ENCODE measurements around the gene GID8. TPM values are rescaled to one million over a fixed set of nuclear protein-coding genes. Genes with fewer than 3 reads are reported as not detected.

Gene GID8
- polyA plus RNA-seq (2011; rRNA removed) = 24.5 and 25.0 TPM in 2 replicates
- polyA plus RNA-seq (2012; cell fraction: cytosol; rRNA removed) = 15.3 and 16.0 TPM in 2 replicates
- 13.1 and 19.2 TPM in 2 replicates for polyA plus RNA-seq (2012; cell fraction: nucleus; rRNA removed)
- 18.6 to 19.2 TPM (median 19.0 TPM) in 3 replicates for polyA plus RNA-seq (2017; fragmentation: RNase III; extraction: RNeasy Plus Mini Kit Qiagen cat#74134 plus additional on column Dnase treatment)
- 21.9 and 24.0 TPM in 2 replicates for polyA minus RNA-seq (2011; rRNA and poly(A)+ RNA removed)

DNA sequence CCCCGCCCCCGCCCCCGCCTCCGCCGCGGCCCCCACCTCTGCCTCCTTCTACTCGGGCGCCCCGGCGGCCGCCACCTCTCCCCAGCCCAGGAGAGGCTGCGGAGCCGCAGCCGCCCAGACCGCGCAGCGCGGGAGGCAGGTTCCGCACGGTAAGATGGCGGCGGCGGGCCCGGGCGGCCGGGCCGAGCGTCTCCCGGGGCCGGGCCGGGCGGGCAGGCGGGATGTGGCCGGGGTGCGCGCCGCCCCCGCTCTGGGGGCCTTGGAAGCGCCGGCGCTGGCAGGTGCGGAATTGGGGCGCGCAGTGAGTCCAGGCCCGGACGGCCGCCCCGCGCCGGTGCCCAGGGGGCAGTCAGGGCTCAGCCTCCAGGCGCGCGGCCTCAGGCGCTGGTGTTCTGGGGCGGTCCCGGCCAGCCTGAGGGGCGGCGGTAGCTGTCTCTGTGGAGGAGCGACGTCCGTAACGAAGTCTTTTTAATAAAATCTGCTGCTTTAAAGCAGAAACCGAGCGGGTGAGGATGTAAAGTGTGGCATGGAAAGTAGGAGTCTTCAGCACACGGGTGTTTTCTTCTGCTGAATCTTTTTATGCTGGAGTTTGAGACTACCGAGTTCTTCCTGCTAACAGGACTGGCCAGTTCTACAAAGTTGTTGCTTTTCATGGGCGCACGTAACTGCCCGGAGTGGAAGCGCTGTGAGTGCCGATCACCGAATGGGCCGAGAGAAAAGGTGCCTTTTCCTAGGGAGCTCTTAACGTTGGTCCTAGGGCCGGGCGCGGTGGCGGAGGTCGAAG is at the start of gene GID8:
Gene GID8, plus strand, starts transcription at position 43 of the 784 bp plus-strand sequence. CDS start 3,356 bp downstream, outside the sequence.
- ATAC-seq (peak; percentile 57 to 79), DNase-seq (ENCODE audit: low read depth in 1 of 2, low spot score in 1 of 2) (peak; percentile 37 to 38), FAIRE-seq (no peak)
- TF ChIP-seq, protein P1, sequence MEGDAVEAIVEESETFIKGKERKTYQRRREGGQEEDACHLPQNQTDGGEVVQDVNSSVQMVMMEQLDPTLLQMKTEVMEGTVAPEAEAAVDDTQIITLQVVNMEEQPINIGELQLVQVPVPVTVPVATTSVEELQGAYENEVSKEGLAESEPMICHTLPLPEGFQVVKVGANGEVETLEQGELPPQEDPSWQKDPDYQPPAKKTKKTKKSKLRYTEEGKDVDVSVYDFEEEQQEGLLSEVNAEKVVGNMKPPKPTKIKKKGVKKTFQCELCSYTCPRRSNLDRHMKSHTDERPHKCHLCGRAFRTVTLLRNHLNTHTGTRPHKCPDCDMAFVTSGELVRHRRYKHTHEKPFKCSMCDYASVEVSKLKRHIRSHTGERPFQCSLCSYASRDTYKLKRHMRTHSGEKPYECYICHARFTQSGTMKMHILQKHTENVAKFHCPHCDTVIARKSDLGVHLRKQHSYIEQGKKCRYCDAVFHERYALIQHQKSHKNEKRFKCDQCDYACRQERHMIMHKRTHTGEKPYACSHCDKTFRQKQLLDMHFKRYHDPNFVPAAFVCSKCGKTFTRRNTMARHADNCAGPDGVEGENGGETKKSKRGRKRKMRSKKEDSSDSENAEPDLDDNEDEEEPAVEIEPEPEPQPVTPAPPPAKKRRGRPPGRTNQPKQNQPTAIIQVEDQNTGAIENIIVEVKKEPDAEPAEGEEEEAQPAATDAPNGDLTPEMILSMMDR (IDR thresholded peaks at IDR 0.05) = 0 out of 3 replicates have a peak, but pooled peaks have one; percentile 8
- TF ChIP-seq, protein P2, sequence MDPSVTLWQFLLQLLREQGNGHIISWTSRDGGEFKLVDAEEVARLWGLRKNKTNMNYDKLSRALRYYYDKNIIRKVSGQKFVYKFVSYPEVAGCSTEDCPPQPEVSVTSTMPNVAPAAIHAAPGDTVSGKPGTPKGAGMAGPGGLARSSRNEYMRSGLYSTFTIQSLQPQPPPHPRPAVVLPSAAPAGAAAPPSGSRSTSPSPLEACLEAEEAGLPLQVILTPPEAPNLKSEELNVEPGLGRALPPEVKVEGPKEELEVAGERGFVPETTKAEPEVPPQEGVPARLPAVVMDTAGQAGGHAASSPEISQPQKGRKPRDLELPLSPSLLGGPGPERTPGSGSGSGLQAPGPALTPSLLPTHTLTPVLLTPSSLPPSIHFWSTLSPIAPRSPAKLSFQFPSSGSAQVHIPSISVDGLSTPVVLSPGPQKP (IDR thresholded peaks at IDR 0.05; ENCODE audit: low read depth, low read length) = no peak
- no peak for TF ChIP-seq FOXS1 (CRISPR knock-in tag; IDR thresholded peaks at IDR 0.05)
- peak in 1 of 2 experiments; percentile 75; a peak in 2 of 5 replicates for TF ChIP-seq JUN (IDR thresholded peaks at IDR 0.05)
- TF ChIP-seq GATA3 (IDR thresholded peaks at IDR 0.05; ENCODE audit: borderline replicate concordance) = peak; percentile 7; the same call in 1 of the 2 replicates
- no peak for TF ChIP-seq FOSB (CRISPR knock-in tag; IDR thresholded peaks at IDR 0.05)
- no peak for TF ChIP-seq RFX5 (IDR thresholded peaks at IDR 0.05)
- TF ChIP-seq PHF8 (IDR thresholded peaks at IDR 0.05; ENCODE audit: borderline replicate concordance, low read depth) = peak; percentile 41; the same call in 1 of the 2 replicates
- peak within 1 kb of the TSS; percentile 68 for H3K4me3 ChIP-seq
- ChIA-PET CTCF (interaction anchor here (0.9 to 2.8 kb wide), 7 partner anchors 12 to 71 kb away, joined by 3 to 14 read pairs (median 4); partner anchors contain the start of gene DIDO1), POLR2A (interaction anchor here (0.7 to 1.7 kb wide), 5 partner anchors 10 to 63 kb away, joined by 3 to 12 read pairs (median 4); partner anchors contain the start of gene DIDO1)
- H3K4me2 ChIP-seq = peak within 1 kb of the TSS; percentile 86
- H3K9me3 ChIP-seq = no peaks in the 10 kb centered on the region
- peak within 1 kb of the TSS; percentile 91 to 94 for H3K27ac ChIP-seq
- peaks cover 28% of the 10 kb centered on the region for H3K4me1 ChIP-seq
- WGBS (ENCODE audit: missing lambda C conversion rate) = 2% methylated on average over 24 of the region's 79 CpGs

GRCh38 chr20:62888406-62888805 is 49.5 kb upstream of the GID8 start:
- FAIRE-seq = no peak
- CTCF ChIA-PET = interaction anchor here (0.6 to 12.2 kb wide), 8 partner anchors 12 to 627 kb away, joined by 3 to 123 read pairs (median 4); no protein-coding TSS in a partner anchor
- no peaks in the 10 kb centered on the region for H3K9me3 ChIP-seq
- POLR2A ChIA-PET = no interaction called here
- no peak overlapping the region for H3K4me2 ChIP-seq
- H3K4me1 ChIP-seq = no peaks in the 10 kb centered on the region
- no peak for ATAC-seq
- no peak overlapping the region for H3K27ac ChIP-seq
- H3K4me3 ChIP-seq = no peak overlapping the region
- TF ChIP-seq ATOH8 (CRISPR knock-in tag; IDR thresholded peaks at IDR 0.05; ENCODE audit: low read depth) (no peak), FOXS1 (CRISPR knock-in tag; IDR thresholded peaks at IDR 0.05) (no peak), HOXB5 (CRISPR knock-in tag; IDR thresholded peaks at IDR 0.05) (no peak), GATA3 (IDR thresholded peaks at IDR 0.05; ENCODE audit: borderline replicate concordance) (no peak), EHMT2 (IDR thresholded peaks at IDR 0.05; ENCODE audit: low read depth) (no peak), HDAC2 (IDR thresholded peaks at IDR 0.05) (no peak), SMC3 (IDR thresholded peaks at IDR 0.05) (no peak), HOXA7 (CRISPR knock-in tag; IDR thresholded peaks at IDR 0.05) (no peak)
- 96% methylated on average over 13 of the region's 16 CpGs for WGBS (ENCODE audit: missing lambda C conversion rate)
- DNase-seq (ENCODE audit: low read depth in 1 of 2, low spot score in 1 of 2) = no peak

GRCh38 chr20:62888910-62889309 is 49.0 kb upstream of the GID8 start:
- POLR2A ChIA-PET = no interaction called here
- CTCF ChIA-PET = interaction anchor here (0.7 to 12.2 kb wide), 9 partner anchors 12 to 221 kb away, joined by 3 to 123 read pairs (median 5); no protein-coding TSS in a partner anchor
- no peak for TF ChIP-seq POLR2AphosphoS2 (conservative IDR thresholded peaks at IDR 0.05; ENCODE audit: low read length)
- no peak for TF ChIP-seq RNF2 (IDR thresholded peaks at IDR 0.05; ENCODE audit: borderline replicate concordance, low read depth)
- no peak for TF ChIP-seq ZSCAN20 (CRISPR knock-in tag; IDR thresholded peaks at IDR 0.05)
- no peak for TF ChIP-seq ESRRA (IDR thresholded peaks at IDR 0.05; ENCODE audit: borderline replicate concordance, low read length)
- TF ChIP-seq, protein P3, sequence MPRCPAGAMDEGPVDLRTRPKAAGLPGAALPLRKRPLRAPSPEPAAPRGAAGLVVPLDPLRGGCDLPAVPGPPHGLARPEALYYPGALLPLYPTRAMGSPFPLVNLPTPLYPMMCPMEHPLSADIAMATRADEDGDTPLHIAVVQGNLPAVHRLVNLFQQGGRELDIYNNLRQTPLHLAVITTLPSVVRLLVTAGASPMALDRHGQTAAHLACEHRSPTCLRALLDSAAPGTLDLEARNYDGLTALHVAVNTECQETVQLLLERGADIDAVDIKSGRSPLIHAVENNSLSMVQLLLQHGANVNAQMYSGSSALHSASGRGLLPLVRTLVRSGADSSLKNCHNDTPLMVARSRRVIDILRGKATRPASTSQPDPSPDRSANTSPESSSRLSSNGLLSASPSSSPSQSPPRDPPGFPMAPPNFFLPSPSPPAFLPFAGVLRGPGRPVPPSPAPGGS (IDR thresholded peaks at IDR 0.05) = no peak
- TF ChIP-seq HMGXB4 (CRISPR knock-in tag; IDR thresholded peaks at IDR 0.05; ENCODE audit: borderline replicate concordance) = no peak
- no peak for TF ChIP-seq ZFP36 (IDR thresholded peaks at IDR 0.05; ENCODE audit: borderline replicate concordance, partially characterized antibody)
- no peak for TF ChIP-seq HOXB5 (CRISPR knock-in tag; IDR thresholded peaks at IDR 0.05)
- TF ChIP-seq NFE2L2 (conservative IDR thresholded peaks at IDR 0.05; ENCODE audit: low read length) = no peak

More at GRCh38 chr20:62888910-62889309, 49.0 kb upstream of the GID8 start:
- WGBS (ENCODE audit: missing lambda C conversion rate) = 92% methylated on average over 17 of the region's 17 CpGs
- H3K4me1 ChIP-seq = no peaks in the 10 kb centered on the region
- no peak overlapping the region for H3K27ac ChIP-seq
- ATAC-seq (no peak), FAIRE-seq (no peak), DNase-seq (ENCODE audit: low read depth in 1 of 2, low spot score in 1 of 2) (no peak)
- no peak overlapping the region for H3K4me2 ChIP-seq
- no peak overlapping the region for H3K4me3 ChIP-seq
- H3K9me3 ChIP-seq = no peaks in the 10 kb centered on the region

Data from A549 (cell line).